Measurements from ENCODE around the gene PIKFYVE. TPM values are rescaled to one million over a fixed set of nuclear protein-coding genes. Genes with fewer than 3 reads are reported as not detected.

PIKFYVE gene
- total RNA-seq, 1 donor from 2014 or later: 34.1 TPM

- H3K27ac Mint-ChIP-seq: no peak overlapping the region
- H3K4me1 Mint-ChIP-seq (ENCODE audit: low read depth): peaks cover 9% of the 10 kb centered on the region
- intact Hi-C loops (cut with micrococcal nuclease): no loop called here
- peaks cover 74% of the 10 kb centered on the region for H3K36me3 Mint-ChIP-seq (ENCODE audit: low read depth)
- no peak for DNase-seq (ENCODE audit: low spot score)
- no peaks in the 10 kb centered on the region for H3K27me3 Mint-ChIP-seq (ENCODE audit: low read depth)
- H3K4me3 Mint-ChIP-seq (ENCODE audit: low read depth): no peak overlapping the region
- peaks cover 9% of the 10 kb centered on the region for H3K9me3 Mint-ChIP-seq
Measured at GRCh38 chr2:208285853-208286252, 19.8 kb downstream of the PIKFYVE start.

DNA sequence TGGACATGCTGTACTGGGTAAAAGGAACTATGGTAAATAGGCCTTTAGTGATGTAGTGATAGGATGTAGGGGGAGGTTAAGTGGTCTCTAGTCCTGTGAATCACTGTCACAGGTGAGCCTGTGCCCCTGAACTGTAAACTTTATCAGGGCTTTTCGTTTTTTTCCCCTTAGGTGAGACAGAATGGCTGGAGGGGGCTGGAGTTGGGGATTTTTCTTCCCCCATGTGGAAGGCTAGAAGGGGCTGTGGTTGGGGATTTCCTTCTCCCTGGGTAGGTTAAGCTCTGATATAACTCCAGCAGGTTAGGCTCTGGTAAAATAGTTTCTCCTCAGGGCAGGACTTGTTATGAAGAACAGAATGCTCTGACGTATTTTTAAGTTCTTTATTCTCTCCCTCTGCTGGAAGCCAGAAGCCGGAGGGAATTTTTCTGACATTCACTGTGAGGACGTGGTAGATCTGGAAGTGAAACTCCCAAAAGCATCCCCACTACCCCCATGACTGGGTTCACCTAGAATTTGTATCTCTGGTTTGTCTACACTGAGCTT lies 28.5 kb downstream of the PIKFYVE start:
- peaks cover 33% of the 10 kb centered on the region for H3K4me1 Mint-ChIP-seq (ENCODE audit: low read depth)
- DNase-seq (ENCODE audit: low spot score): no peak
- peaks cover 73% of the 10 kb centered on the region for H3K36me3 Mint-ChIP-seq (ENCODE audit: low read depth)
- no peak overlapping the region for H3K27ac Mint-ChIP-seq
- peaks cover 19% of the 10 kb centered on the region for H3K9me3 Mint-ChIP-seq
- intact Hi-C loops (cut with micrococcal nuclease): no loop called here
- no peak overlapping the region for H3K4me3 Mint-ChIP-seq (ENCODE audit: low read depth)
- no peaks in the 10 kb centered on the region for H3K27me3 Mint-ChIP-seq (ENCODE audit: low read depth)

- peaks cover 73% of the 10 kb centered on the region for H3K36me3 Mint-ChIP-seq (ENCODE audit: low read depth)
- no peak overlapping the region for H3K4me3 Mint-ChIP-seq (ENCODE audit: low read depth)
- H3K27me3 Mint-ChIP-seq (ENCODE audit: low read depth): no peaks in the 10 kb centered on the region
- peaks cover 10% of the 10 kb centered on the region for H3K9me3 Mint-ChIP-seq
- no peak overlapping the region for H3K27ac Mint-ChIP-seq
- peaks cover 33% of the 10 kb centered on the region for H3K4me1 Mint-ChIP-seq (ENCODE audit: low read depth)
- no peak for DNase-seq (ENCODE audit: low spot score)
- intact Hi-C loops (cut with micrococcal nuclease): no loop called here
Measured at GRCh38 chr2:208295834-208296233, 29.8 kb downstream of the PIKFYVE start.

DNA sequence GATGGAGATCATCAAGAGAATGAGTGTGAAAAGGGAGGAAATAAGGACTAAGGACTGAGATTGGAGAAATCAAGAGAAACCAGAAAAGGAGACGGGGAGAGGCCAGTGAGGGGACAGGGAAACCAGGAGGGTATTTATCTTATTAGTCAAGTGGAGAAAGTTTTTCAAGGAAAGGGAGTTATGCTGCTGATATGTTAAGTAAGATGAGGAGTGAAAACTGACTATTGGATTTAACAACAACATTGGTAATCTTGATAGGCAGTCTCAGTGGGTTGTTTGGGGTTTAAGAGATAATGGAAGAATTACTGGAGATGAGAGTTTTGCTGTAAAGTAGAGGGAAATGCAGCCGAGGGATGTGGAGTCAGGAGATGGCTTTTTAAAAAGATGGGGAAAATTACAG lies 30.6 kb downstream of the PIKFYVE start:
- no peak for DNase-seq (ENCODE audit: low spot score)
- peaks cover 2% of the 10 kb centered on the region for H3K9me3 Mint-ChIP-seq
- no peak overlapping the region for H3K27ac Mint-ChIP-seq
- H3K4me3 Mint-ChIP-seq (ENCODE audit: low read depth): no peak overlapping the region
- H3K36me3 Mint-ChIP-seq (ENCODE audit: low read depth): peaks cover 71% of the 10 kb centered on the region
- intact Hi-C loops (cut with micrococcal nuclease): no loop called here
- H3K4me1 Mint-ChIP-seq (ENCODE audit: low read depth): peaks cover 29% of the 10 kb centered on the region
- no peaks in the 10 kb centered on the region for H3K27me3 Mint-ChIP-seq (ENCODE audit: low read depth)

DNA sequence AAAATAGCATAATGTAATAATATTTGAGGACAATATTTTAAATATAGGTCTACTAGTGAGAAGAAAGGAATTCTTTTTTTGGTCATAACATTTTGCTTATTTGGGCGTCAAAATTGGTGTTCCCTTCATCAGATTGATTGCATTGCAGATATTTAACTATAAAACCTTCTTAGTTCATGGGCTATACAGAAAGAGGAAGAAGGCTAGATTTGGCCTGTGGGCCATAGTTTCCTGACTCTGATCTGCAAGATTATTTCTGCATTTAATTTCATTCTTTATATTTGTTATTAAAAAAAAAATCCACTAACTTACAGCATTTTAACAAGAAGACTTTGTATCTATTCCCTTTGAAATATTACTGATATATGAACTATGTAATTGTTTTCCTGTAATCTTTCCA lies 31.9 kb downstream of the PIKFYVE start:
- Mint-ChIP-seq H3K9me3 (no peaks in the 10 kb centered on the region), H3K27me3 (ENCODE audit: low read depth) (no peaks in the 10 kb centered on the region), H3K27ac (no peak overlapping the region), H3K36me3 (ENCODE audit: low read depth) (peaks cover 63% of the 10 kb centered on the region), H3K4me3 (ENCODE audit: low read depth) (no peak overlapping the region), H3K4me1 (ENCODE audit: low read depth) (peaks cover 21% of the 10 kb centered on the region)
- intact Hi-C loops (cut with micrococcal nuclease): no loop called here
- no peak for DNase-seq (ENCODE audit: low spot score)

DNA sequence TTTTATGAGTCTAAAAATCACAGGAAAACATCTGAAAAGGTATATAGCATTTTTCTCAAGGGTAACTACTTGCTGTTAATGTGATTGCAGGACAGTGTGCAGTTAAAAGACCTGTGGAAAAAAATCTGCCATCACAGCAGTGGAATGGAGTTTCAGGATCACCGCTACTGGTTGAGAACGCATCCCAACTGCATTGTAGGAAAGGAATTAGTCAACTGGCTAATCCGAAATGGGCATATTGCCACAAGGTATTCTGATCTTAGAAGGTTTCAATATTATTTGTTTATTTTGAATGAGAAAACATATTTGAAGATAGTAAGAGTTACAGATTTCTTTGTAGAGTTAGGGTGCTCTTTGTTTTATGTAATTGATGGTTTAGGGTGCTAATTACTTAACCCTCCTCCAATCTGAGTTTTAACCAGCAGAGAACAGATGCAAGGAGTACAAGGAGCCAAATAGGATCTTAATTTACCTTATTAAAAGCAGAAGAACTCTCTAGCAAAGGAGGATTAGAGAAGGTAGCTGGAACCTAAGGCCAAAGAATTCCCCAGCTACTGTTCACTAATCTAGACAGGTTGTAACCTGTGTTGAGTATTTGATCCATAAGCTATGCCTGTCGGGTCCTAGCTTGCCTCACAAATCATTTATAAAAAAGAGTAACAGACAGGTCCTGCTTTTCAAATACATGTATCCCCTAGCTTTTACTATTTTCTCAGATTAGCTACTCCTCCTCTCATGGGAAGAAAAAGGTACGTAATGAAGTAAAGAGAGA lies 35.0 kb downstream of the PIKFYVE start:
- intact Hi-C loops (cut with micrococcal nuclease): no loop called here
- no peaks in the 10 kb centered on the region for H3K27me3 Mint-ChIP-seq (ENCODE audit: low read depth)
- peaks cover 58% of the 10 kb centered on the region for H3K36me3 Mint-ChIP-seq (ENCODE audit: low read depth)
- no peaks in the 10 kb centered on the region for H3K9me3 Mint-ChIP-seq
- H3K27ac Mint-ChIP-seq: no peak overlapping the region
- peaks cover 5% of the 10 kb centered on the region for H3K4me1 Mint-ChIP-seq (ENCODE audit: low read depth)
- no peak overlapping the region for H3K4me3 Mint-ChIP-seq (ENCODE audit: low read depth)
- DNase-seq (ENCODE audit: low spot score): no peak

GRCh38 chr2:208304157-208304556 lies 38.1 kb downstream of the PIKFYVE start:
- peaks cover 68% of the 10 kb centered on the region for H3K36me3 Mint-ChIP-seq (ENCODE audit: low read depth)
- H3K27me3 Mint-ChIP-seq (ENCODE audit: low read depth): no peaks in the 10 kb centered on the region
- H3K27ac Mint-ChIP-seq: no peak overlapping the region
- no peaks in the 10 kb centered on the region for H3K4me1 Mint-ChIP-seq (ENCODE audit: low read depth)
- no peaks in the 10 kb centered on the region for H3K9me3 Mint-ChIP-seq
- intact Hi-C loops (cut with micrococcal nuclease): no loop called here
- no peak overlapping the region for H3K4me3 Mint-ChIP-seq (ENCODE audit: low read depth)
- DNase-seq (ENCODE audit: low spot score): no peak

DNA sequence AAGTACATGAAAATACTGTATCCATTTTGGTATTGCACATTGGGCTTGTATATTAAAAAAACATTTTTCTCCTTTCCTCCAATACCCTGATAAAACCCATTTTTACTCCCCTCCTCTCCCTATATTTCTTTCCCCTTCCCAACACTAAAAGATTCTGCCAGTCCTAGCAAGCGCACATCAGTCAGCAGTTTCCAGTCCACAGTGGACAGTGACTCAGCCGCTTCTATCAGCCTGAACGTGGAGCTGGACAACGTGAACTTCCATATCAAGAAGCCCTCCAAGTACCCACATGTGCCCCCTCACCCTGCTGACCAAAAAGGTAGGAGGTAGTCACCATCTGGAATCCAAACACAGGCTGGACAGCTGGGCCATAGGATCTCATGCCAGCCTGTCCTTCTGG lies 38.6 kb downstream of the PIKFYVE start:
- no peak for DNase-seq (ENCODE audit: low spot score)
- Mint-ChIP-seq H3K9me3 (no peaks in the 10 kb centered on the region), H3K4me1 (ENCODE audit: low read depth) (no peaks in the 10 kb centered on the region), H3K27ac (no peak overlapping the region), H3K4me3 (ENCODE audit: low read depth) (no peak overlapping the region), H3K27me3 (ENCODE audit: low read depth) (no peaks in the 10 kb centered on the region), H3K36me3 (ENCODE audit: low read depth) (peaks cover 70% of the 10 kb centered on the region)
- intact Hi-C loops (cut with micrococcal nuclease): no loop called here

DNA sequence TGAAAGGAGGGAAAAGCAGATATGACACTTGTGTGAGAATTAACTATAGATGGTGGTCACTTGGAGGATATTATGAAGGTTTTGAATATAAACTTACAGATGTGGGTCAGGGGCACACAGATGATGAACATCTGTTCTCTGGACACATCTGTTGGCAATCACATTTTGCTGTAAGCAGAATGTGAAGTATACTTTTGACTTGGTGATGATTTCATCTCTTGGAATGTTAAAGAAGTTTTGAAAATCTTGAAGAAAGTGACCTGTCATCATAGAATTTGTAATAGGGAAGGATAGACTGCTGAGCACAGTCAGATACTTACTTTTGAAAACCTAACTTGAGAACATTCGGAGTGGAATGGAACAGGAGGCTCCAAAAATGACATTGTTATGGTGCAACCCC lies 40.2 kb downstream of the PIKFYVE start:
- Mint-ChIP-seq H3K27me3 (ENCODE audit: low read depth) (no peaks in the 10 kb centered on the region), H3K27ac (no peak overlapping the region), H3K4me1 (ENCODE audit: low read depth) (peaks cover 8% of the 10 kb centered on the region), H3K36me3 (ENCODE audit: low read depth) (peaks cover 63% of the 10 kb centered on the region), H3K4me3 (ENCODE audit: low read depth) (no peak overlapping the region), H3K9me3 (no peaks in the 10 kb centered on the region)
- intact Hi-C loops (cut with micrococcal nuclease): no loop called here
- no peak for DNase-seq (ENCODE audit: low spot score)

DNA sequence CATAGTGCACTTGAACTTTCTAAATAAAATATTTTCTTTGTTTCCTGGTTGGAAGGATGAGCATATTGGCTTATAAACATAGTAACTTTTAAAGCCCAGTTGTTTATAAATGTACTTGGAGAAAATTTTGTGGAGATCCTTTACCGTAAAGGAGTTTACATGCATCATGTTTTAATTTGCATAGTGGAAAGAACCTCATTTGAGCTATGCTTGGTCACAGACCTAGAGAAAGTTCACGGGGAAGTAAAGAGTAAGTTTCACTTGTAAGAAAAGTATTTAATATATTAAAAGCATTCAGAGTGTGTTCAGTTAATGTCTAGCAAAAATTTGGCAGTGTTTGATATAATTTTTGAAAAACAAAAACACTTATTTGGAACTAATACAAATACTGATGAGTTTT lies 45.3 kb downstream of the PIKFYVE start:
- Mint-ChIP-seq H3K9me3 (no peaks in the 10 kb centered on the region), H3K4me3 (ENCODE audit: low read depth) (no peak overlapping the region), H3K27me3 (ENCODE audit: low read depth) (no peaks in the 10 kb centered on the region), H3K4me1 (ENCODE audit: low read depth) (peaks cover 24% of the 10 kb centered on the region), H3K27ac (no peak overlapping the region), H3K36me3 (ENCODE audit: low read depth) (peaks cover 55% of the 10 kb centered on the region)
- no peak for DNase-seq (ENCODE audit: low spot score)
- intact Hi-C loops (cut with micrococcal nuclease): no loop called here

GRCh38 chr2:208311954-208312353 lies 45.9 kb downstream of the PIKFYVE start:
- peaks cover 58% of the 10 kb centered on the region for H3K36me3 Mint-ChIP-seq (ENCODE audit: low read depth)
- intact Hi-C loops (cut with micrococcal nuclease): no loop called here
- no peak overlapping the region for H3K4me3 Mint-ChIP-seq (ENCODE audit: low read depth)
- no peaks in the 10 kb centered on the region for H3K9me3 Mint-ChIP-seq
- no peaks in the 10 kb centered on the region for H3K27me3 Mint-ChIP-seq (ENCODE audit: low read depth)
- peaks cover 24% of the 10 kb centered on the region for H3K4me1 Mint-ChIP-seq (ENCODE audit: low read depth)
- DNase-seq (ENCODE audit: low spot score): no peak
- H3K27ac Mint-ChIP-seq: peak overlapping the region; percentile 49

DNA sequence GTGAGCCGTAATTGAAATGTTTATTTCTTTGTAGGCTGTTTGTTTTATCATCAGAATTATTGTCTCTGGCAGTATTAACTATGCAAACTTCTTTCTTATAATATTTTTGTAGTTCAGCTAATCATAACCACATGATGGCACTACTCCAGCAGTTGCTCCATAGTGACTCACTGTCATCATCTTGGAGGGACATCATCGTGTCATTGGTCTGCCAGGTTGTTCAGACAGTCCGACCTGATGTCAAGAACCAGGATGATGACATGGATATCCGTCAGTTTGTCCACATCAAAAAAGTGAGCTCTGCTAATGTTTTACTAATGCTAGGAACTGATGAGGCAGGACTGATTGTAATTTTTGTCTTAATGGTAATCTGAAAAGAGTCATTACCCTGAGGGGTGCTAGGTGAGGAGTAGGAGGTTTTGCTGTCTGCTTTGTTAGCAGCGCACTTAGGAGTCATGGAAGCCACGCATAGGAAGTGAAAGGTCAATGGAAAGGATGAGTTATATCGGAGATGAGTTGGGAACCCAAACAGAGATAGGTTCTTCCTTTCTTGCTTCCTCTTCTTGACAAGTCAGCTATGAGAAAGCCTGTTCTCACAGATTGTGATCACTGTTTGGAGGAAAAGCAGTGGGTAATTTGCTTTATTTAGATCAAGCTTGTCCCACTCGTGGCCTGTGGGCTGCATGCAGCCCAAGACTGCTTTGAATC lies 49.2 kb downstream of the PIKFYVE start:
- Mint-ChIP-seq H3K4me3 (ENCODE audit: low read depth) (peak overlapping the region; percentile 31), H3K36me3 (ENCODE audit: low read depth) (peaks cover 67% of the 10 kb centered on the region), H3K27me3 (ENCODE audit: low read depth) (no peaks in the 10 kb centered on the region), H3K4me1 (ENCODE audit: low read depth) (peaks cover 36% of the 10 kb centered on the region), H3K27ac (peak overlapping the region; percentile 81), H3K9me3 (no peaks in the 10 kb centered on the region)
- no peak for DNase-seq (ENCODE audit: low spot score)
- intact Hi-C loops (cut with micrococcal nuclease): no loop called here

- intact Hi-C loops (cut with micrococcal nuclease): loop anchor here (2.0 kb wide), 1 partner anchor 51 kb away; the partner anchor contains the start of gene PIKFYVE
- no peak for DNase-seq (ENCODE audit: low spot score)
- Mint-ChIP-seq H3K27me3 (ENCODE audit: low read depth) (no peaks in the 10 kb centered on the region), H3K27ac (peak overlapping the region; percentile 53), H3K4me3 (ENCODE audit: low read depth) (no peak overlapping the region), H3K36me3 (ENCODE audit: low read depth) (peaks cover 67% of the 10 kb centered on the region), H3K4me1 (ENCODE audit: low read depth) (peaks cover 17% of the 10 kb centered on the region), H3K9me3 (no peaks in the 10 kb centered on the region)
Measured at GRCh38 chr2:208318127-208318526, 52.1 kb downstream of the PIKFYVE start.
